Muscle layer of colon (tissue), 2 donors: Measurements from ENCODE around the gene NPIPA1.
"Not testable (repeated sequence)": the region's sequence is repeated elsewhere in the genome, so short reads cannot be mapped to it uniquely, and the experiment has no call there.

ENCODE experiments used
- H3K27ac ChIP-seq: one replicate; pipeline ENCODE4 v1.7.0; 2013; ENCODE audit warnings: low read depth, mild to moderate bottlenecking, low read length, moderate library complexity
- H3K27me3 ChIP-seq, 2 donors: one replicate each; pipeline ENCODE4 v1.7.0; 2013; ENCODE audit warnings: low read length in 2 of 2, mild to moderate bottlenecking in 2 of 2; ENCODE audit not compliant: insufficient read depth in 2 of 2, control insufficient read depth in 1 of 2
- H3K36me3 ChIP-seq: one replicate; pipeline ENCODE4 v1.7.0; 2013; ENCODE audit warnings: mild to moderate bottlenecking, low read length; ENCODE audit not compliant: insufficient read depth
- H3K4me1 ChIP-seq: one replicate; pipeline ENCODE4 v1.7.0; 2013; ENCODE audit warnings: mild to moderate bottlenecking, low read length; ENCODE audit not compliant: insufficient read depth
- H3K4me3 ChIP-seq, 2 donors: one replicate each; pipeline ENCODE4 v1.7.0; 2013; ENCODE audit warnings: low read length in 2 of 2, low read depth in 1 of 2, mild to moderate bottlenecking in 1 of 2, moderate library complexity in 1 of 2
- H3K9ac ChIP-seq: one replicate; pipeline ENCODE4 v1.7.0; 2013; ENCODE audit warnings: low read length
- H3K9me3 ChIP-seq: one replicate; pipeline ENCODE4 v1.7.0; 2013; ENCODE audit warnings: mild to moderate bottlenecking, low read length
- donor health status: abdominal sarcoma.
- donor health status: Adenocarcinoma of cecum.

The NPIPA1 gene

DNA sequence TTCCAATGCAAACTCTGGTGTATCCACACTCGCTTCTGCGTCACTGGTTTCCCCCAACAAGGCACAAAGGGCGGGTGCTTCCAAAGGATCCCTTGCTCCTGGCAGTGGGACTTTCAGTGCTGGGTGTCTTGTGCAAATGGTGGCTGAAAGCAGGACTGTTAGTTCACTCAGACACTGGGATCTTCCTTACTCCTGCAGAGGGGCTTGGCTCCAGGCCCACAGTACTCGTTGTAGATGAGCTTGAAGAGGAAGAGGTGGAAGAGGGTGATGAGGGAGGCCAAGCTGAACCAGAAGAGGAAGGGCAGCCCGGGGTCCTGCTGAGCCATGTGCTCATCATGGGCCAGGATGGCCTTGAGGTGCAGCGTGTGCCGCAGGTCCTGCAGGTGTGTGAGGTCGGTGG is 50.8 kb downstream of the NPIPA1 start:
- H3K9ac ChIP-seq, H3K4me1 ChIP-seq, H3K27ac ChIP-seq, H3K9me3 ChIP-seq, H3K4me3 ChIP-seq, H3K27me3 ChIP-seq, H3K36me3 ChIP-seq: not testable (repeated sequence)

DNA sequence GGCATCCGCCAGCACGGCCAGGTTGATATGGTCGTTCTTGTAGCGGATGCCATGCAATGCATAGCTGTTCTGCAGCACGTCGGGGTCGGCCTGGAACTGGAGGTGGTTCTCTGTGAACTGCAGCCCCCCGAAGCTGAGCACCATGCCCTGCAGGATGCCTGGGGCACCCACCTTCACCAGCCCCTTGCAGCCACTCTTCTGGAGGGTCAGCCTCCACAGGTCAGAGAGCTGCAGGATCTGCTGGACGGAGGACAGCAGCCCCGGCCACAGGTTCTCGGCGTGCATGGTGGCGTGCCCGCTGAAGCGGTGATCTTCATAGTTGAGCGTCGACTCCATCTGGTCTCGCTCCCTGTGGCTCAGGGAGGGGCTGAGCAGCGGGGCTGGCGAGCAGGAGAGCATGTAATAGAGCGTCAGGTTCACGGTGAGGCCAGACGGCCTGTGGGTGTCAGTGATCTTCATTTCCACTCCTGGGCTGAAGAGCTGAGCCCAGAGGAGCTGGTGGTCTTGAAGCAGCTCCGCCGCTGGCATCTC is 51.5 kb downstream of the NPIPA1 start:
- not testable (repeated sequence) for H3K4me1 ChIP-seq, H3K36me3 ChIP-seq, H3K27me3 ChIP-seq, H3K9ac ChIP-seq, H3K9me3 ChIP-seq, H3K27ac ChIP-seq, H3K4me3 ChIP-seq

- not testable (repeated sequence) for H3K4me3 ChIP-seq, H3K27ac ChIP-seq, H3K9ac ChIP-seq
Measured at GRCh38 chr16:14989291-14990281, 52.3 kb downstream of the NPIPA1 start.

GRCh38 chr16:14993277-14994151 is 56.3 kb downstream of the NPIPA1 start:
- H3K36me3 ChIP-seq, H3K9me3 ChIP-seq, H3K9ac ChIP-seq, H3K27me3 ChIP-seq, H3K27ac ChIP-seq, H3K4me1 ChIP-seq, H3K4me3 ChIP-seq: not testable (repeated sequence)

More at GRCh38 chr16:14989291-14990281, 52.3 kb downstream of the NPIPA1 start:
- not testable (repeated sequence) for H3K36me3 ChIP-seq, H3K4me1 ChIP-seq, H3K9me3 ChIP-seq, H3K27me3 ChIP-seq

DNA sequence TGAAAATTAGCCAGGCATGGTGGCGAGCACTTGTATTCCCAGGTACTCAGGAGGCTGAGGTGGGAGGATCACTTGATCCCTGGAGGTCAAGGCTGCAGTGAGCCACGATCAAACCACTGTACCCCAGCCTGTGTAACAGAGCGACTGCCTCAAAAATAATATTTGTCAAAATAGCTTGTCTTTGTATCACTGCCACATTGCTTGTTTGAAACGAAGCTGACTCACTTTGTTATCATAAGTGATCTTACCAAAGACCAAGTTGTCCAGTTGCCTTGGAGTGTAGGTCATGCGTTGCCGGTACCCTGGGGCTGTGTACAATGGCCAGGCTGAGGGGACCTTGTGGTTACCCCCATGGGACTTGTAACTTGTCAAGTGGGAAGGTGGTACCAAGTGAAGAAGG is 59.5 kb downstream of the NPIPA1 start:
- not testable (repeated sequence) for H3K27ac ChIP-seq, H3K36me3 ChIP-seq, H3K9ac ChIP-seq

GRCh38 chr16:14998300-14998699 is 61.1 kb downstream of the NPIPA1 start:
- not testable (repeated sequence) for H3K27ac ChIP-seq, H3K4me3 ChIP-seq, H3K4me1 ChIP-seq, H3K27me3 ChIP-seq, H3K9me3 ChIP-seq, H3K9ac ChIP-seq, H3K36me3 ChIP-seq

More for the DNA sequence above, 59.5 kb downstream of the NPIPA1 start:
- not testable (repeated sequence) for H3K27me3 ChIP-seq, H3K4me1 ChIP-seq, H3K4me3 ChIP-seq, H3K9me3 ChIP-seq

- not testable (repeated sequence) for H3K4me3 ChIP-seq, H3K9ac ChIP-seq, H3K27me3 ChIP-seq, H3K27ac ChIP-seq, H3K4me1 ChIP-seq, H3K9me3 ChIP-seq
- peaks cover 15% of the 10 kb centered on the region for H3K36me3 ChIP-seq
Measured at GRCh38 chr16:14999845-15000244, 62.6 kb downstream of the NPIPA1 start.
